GM04503 (cell line): ENCODE results near the gene SNX15.
"Not testable (repeated sequence)": the region's sequence is repeated elsewhere in the genome, so short reads cannot be mapped to it uniquely, and the experiment has no call there.

Source experiments
- DNase-seq: peaks from one replicate; pipeline ENCODE4 v3.0.0-alpha.2; 2012; ENCODE audit warnings: low read depth

Gene SNX15

GRCh38 chr11:65027213-65028067 is at the start of gene SNX15:
Gene SNX15 (plus strand): TSS chr11:65027439. CDS start chr11:65027538, 99 bp downstream.
- peak; percentile 84 for DNase-seq

- DNase-seq: not testable (repeated sequence)
These were observed 43.9 kb upstream of the SNX15 start for GRCh38 chr11:64983339-64983738.

DNA sequence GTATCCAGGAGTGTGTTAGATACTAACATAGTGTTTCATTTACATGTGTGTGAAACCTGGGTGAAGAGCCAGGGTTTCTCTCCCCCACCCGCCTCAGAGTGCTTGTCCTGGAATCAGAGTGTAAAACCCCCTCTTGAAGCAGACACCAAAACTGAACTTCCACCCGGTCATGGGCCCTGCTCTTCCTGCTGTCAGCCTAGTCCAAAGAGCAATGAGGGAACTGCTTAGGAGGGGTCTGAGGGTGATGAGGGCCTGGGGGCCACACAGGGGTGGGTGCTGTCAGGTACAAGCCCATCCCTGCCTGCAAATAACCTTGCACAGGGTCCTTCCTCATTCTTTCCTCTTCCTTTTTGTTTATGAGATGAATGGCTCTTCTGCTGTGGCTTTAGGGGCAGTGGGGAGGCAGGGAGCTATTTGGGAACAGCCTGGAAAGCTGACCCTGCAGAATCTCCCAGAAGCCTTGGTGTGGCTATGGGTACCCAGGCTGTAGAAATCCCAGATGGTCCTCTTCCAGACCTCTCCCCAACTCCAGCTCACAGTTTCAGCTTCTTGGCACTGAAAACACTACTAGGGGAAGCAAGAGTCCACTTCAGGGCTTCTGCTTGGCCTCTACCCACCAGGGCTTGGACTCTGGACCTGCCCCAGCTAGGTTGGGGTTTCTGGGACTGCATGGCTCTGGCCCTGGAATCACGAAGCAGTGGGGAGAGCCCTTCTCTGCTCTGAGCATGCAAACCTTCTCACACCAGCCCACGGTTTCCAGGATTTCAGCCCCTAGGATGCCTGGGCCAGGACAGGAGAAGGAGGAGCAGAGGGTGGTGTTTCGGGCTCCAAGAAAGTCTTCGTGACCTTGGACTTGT is 39.0 kb upstream of the SNX15 start:
- DNase-seq: no peak

GRCh38 chr11:64989416-64989815 is 37.8 kb upstream of the SNX15 start:
- DNase-seq: no peak

DNA sequence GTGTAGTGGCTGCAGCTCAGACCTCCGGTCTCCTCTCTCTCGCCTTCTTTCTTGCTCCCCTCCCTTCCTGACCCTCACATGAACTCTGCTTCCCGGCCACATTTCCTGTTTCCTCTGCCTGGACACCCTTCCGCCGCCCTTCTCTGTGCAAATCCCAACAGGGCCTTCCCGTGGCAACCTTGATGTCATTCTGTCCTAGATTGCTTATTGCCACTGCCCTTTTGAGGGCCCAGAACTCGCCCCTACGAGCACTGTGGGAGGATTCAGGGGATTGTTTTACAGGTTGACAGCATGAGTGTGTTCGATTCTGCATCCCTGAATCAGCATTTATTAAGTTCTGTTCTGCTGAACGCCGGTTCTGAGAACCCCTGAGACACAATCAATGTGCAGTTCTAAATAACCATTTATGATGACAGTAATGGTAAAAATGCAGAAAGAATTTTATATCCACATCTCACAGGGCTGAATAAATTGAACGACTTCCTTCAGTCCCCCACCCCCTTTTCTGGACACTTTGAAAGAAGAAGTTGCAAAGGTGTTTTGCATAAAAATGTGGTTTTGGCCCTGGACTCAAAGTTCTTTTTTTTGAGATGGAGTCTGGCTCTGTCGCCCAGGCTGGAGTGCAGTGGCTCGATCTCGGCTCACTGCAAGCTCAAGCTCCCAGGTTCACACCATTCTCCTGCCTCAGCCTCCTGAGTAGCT is 36.9 kb upstream of the SNX15 start:
- DNase-seq: no peak

- no peak for DNase-seq
These were observed 32.9 kb upstream of the SNX15 start for GRCh38 chr11:64994318-64994717.

- no peak for DNase-seq
These were observed 30.9 kb upstream of the SNX15 start for GRCh38 chr11:64996327-64996709.

GRCh38 chr11:64996710-64997380 is 30.4 kb upstream of the SNX15 start, which contains the start of gene BATF2:
Gene BATF2 (minus strand): TSS chr11:64996971. CDS start chr11:64996914, 57 bp downstream.
- no peak for DNase-seq

- DNase-seq: no peak
These were observed 29.1 kb upstream of the SNX15 start for GRCh38 chr11:64998141-64998540.

DNA sequence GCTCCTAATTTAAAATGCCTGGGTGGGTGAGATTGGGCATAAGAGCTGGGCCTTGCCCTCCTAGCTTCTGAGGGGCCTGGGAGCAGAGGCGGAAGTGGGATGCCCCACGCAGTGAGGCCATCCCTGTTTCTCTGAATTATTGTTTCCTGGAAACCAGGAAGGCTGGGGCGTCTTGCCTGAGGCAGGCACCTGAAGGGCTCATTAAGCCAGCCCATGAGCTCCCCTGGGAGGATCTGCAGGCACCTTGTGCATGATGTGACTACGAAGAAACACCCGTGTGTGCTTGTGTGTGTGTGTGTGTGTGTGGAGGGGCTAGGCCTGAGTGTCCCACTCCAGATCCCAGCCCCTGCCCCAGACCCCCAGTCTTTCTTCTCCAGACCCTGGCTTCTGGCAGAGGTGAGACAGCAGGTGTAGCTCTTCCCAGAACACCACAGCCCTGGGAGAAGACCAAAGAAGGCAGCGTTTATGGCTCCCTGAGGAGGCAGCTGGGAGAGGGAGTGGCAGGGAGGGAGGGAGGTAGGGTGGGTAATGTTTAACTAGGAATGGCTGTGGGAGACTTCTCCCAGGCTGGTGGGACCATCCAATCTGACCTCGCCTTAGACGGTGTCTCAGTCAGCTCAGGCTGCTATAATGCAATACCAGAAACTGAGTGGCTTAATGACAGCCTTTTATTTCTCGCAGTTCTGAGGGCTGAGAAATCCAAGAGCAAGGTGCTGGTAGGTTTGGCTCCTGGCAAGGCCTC is 28.4 kb upstream of the SNX15 start:
- DNase-seq: no peak

- DNase-seq: no peak
These were observed 27.8 kb upstream of the SNX15 start for GRCh38 chr11:64999478-64999877.

GRCh38 chr11:65002706-65003105 is 24.5 kb upstream of the SNX15 start:
- DNase-seq: no peak

DNA sequence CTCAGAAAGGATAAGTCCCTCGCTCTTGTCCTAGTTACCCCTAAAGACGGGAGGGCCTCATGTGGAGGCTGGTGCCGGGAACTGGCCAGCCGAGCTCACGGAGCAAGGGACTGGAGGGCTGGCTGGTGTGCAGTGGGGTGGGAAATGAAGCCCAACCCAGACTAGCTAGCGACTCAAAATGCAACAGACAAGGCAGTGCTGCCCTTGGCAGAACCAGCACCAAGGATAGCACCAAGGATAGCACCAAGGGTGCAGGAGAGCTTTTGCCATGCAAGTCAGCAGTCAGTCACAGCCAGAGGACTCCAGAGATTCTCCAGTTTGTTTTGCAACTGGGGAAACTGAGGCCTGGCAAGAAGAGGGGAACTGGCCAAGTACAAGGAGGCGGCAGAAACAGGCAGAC is 24.0 kb upstream of the SNX15 start:
- no peak for DNase-seq

GRCh38 chr11:65003968-65004367 is 23.3 kb upstream of the SNX15 start:
- not testable (repeated sequence) for DNase-seq

DNA sequence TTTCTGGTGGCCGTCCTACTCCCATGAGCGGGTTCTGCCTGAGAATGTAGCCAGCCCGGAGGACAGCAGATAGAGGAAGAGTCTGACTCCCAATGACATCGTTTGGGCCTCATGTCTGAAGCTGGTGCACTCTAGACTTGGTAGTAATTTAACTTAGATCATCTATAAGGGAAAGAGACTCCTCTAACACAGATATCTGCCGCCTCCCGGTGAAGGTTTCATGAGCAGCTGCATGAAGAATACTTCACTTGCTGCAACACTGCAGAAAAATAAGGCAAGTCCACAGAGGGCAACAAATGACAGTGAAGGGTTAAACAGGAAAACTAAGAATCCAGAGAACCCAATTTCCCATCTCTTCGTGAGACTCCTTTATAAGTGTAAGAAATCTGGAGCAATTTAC is 19.2 kb upstream of the SNX15 start:
- no peak for DNase-seq

DNA sequence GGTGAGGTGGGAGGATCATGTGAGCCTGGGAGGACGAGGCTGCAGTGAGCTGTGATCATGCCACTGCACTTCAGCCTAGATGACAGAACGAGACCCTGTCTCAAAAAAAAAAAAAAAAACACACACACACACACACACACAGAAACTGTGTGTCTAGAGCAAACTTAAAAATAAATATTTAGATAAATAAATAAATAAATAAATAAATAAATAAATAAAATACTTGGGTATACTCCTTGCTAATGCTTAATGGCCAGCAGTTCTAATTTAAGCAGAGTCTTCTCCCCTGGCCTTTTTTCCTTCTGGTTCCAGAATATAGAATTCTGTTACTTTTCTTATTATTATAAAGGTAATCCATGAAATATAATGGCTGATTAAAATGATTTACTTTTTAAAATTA is 18.4 kb upstream of the SNX15 start:
- no peak for DNase-seq

DNA sequence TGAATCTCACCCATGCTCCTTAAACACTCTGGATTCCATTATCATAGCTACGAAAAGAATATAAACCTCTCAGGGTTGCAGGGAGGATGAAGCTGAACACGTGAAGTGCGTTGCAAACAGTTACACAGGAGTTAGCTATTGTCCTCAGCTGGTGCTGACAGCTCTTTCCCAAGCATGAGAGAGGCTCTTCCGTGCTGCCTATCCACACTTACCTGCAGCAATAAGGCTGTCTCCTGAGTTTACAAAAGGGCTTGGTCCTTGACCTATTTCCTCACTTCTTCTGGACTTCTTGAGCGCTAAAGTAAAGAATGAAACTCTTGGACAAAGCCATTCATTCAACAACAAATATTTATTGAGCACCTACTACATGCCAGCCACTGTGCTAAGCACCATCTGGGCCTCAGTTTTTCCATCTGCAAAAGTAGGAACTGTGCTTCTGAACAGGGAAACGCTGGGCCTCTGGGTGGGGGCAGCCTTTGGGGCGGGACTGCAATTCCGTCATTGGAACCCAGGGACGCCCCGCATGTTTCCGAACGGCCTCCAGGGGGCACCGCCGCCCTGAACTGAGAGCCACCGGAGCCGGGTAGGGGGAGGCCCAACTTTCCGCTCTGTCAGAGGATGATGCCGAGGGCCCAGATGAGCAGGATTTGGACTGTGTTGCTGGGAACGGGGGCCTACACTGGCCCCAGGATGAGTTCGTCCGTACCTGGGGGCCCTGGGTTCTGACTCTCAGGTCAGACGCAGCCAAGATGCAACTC is 13.9 kb upstream of the SNX15 start:
- no peak for DNase-seq

- no peak for DNase-seq
These were observed 13.1 kb upstream of the SNX15 start, which contains the start of gene ARL2 for GRCh38 chr11:65013888-65014725. Gene ARL2 (plus strand): TSS chr11:65014160. CDS start chr11:65014208, 48 bp downstream.

- DNase-seq: no peak
These were observed 12.5 kb upstream of the SNX15 start for GRCh38 chr11:65014726-65015227.
